DMS79 treated with DMSO at 0.1 percent for 48 hours (cell line): ENCODE results near the gene RAB8B.

Experiments
- DNase-seq: peaks from one replicate; lab custom pipeline; 2025; lab: John Stamatoyannopoulos, UW

RAB8B gene

GRCh38 chr15:63238796-63239195 is 49.4 kb downstream of the RAB8B start:
- DNase-seq, result no peak

- DNase-seq, result peak; percentile 36
Measured at GRCh38 chr15:63240109-63240508, 50.7 kb downstream of the RAB8B start.

GRCh38 chr15:63241316-63241715 is 51.9 kb downstream of the RAB8B start:
- no peak for DNase-seq

GRCh38 chr15:63243101-63243500 is 53.7 kb downstream of the RAB8B start:
- no peak for DNase-seq

GRCh38 chr15:63243776-63244175 is 54.4 kb downstream of the RAB8B start:
- DNase-seq, result no peak

- DNase-seq, result no peak
Measured at GRCh38 chr15:63244399-63244798, 55.0 kb downstream of the RAB8B start.

GRCh38 chr15:63244976-63245645 is 55.7 kb downstream of the RAB8B start:
- DNase-seq, result no peak

- no peak for DNase-seq
Measured at GRCh38 chr15:63246691-63247469, 57.5 kb downstream of the RAB8B start.

- DNase-seq, result no peak
Measured at GRCh38 chr15:63250312-63250965, 61.0 kb downstream of the RAB8B start.

- DNase-seq, result no peak
Measured at GRCh38 chr15:63251701-63252100, 62.3 kb downstream of the RAB8B start.

GRCh38 chr15:63252292-63252691 is 62.9 kb downstream of the RAB8B start:
- no peak for DNase-seq

GRCh38 chr15:63254991-63255390 is 65.6 kb downstream of the RAB8B start:
- no peak for DNase-seq

- no peak for DNase-seq
Measured at GRCh38 chr15:63255489-63255990, 66.1 kb downstream of the RAB8B start.

GRCh38 chr15:63256433-63257274 is 67.2 kb downstream of the RAB8B start:
- DNase-seq, result no peak

GRCh38 chr15:63258658-63259057 is 69.3 kb downstream of the RAB8B start:
- DNase-seq, result no peak

- no peak for DNase-seq
Measured at GRCh38 chr15:63260791-63261190, 71.4 kb downstream of the RAB8B start.

- DNase-seq, result no peak
Measured at GRCh38 chr15:63261311-63261710, 71.9 kb downstream of the RAB8B start.

GRCh38 chr15:63263519-63263918 is 74.1 kb downstream of the RAB8B start:
- no peak for DNase-seq

GRCh38 chr15:63264688-63265293 is 75.4 kb downstream of the RAB8B start:
- DNase-seq, result no peak

GRCh38 chr15:63274427-63274826 is 85.0 kb downstream of the RAB8B start:
- no peak for DNase-seq

GRCh38 chr15:63276342-63277037 is 87.1 kb downstream of the RAB8B start:
- peak; percentile 11 for DNase-seq
